Dendritic cell treated with granulocyte-macrophage colony-stimulating factor and Interleukin-4, amounts not matched to agents 40 ng/mL and 50 ng/mL, for 4 days (primary cell): ENCODE data around the gene HILPDA.
A peak's percentile ranks its signal among the peaks of the same experiment; 100 is the strongest.

ENCODE experiments used
- H3K27ac Mint-ChIP-seq: one replicate; pipeline ENCODE4 v1.8.0; 2022; ENCODE audit warnings: mild to moderate bottlenecking, mixed read lengths
- H3K27me3 Mint-ChIP-seq: one replicate; pipeline ENCODE4 v1.8.0; 2022; ENCODE audit warnings: mild to moderate bottlenecking, mixed read lengths
- H3K36me3 Mint-ChIP-seq: one replicate; pipeline ENCODE4 v1.8.0; 2022; ENCODE audit warnings: low read depth, mixed read lengths
- H3K4me1 Mint-ChIP-seq: one replicate; pipeline ENCODE4 v1.8.0; 2022; ENCODE audit warnings: low read depth, mixed read lengths
- H3K4me3 Mint-ChIP-seq: one replicate; pipeline ENCODE4 v1.8.0; 2022; ENCODE audit warnings: mild to moderate bottlenecking, moderate library complexity, mixed read lengths
- H3K9me3 Mint-ChIP-seq: one replicate; pipeline ENCODE4 v1.8.0; 2022; ENCODE audit warnings: mixed read lengths
- intact Hi-C: fragments of 100-400 bp; cut with micrococcal nuclease; formaldehyde crosslinking; loops from one replicate; pipeline ENCODE4 v1.15.0; 2022

HILPDA gene, protein sequence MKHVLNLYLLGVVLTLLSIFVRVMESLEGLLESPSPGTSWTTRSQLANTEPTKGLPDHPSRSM

DNA sequence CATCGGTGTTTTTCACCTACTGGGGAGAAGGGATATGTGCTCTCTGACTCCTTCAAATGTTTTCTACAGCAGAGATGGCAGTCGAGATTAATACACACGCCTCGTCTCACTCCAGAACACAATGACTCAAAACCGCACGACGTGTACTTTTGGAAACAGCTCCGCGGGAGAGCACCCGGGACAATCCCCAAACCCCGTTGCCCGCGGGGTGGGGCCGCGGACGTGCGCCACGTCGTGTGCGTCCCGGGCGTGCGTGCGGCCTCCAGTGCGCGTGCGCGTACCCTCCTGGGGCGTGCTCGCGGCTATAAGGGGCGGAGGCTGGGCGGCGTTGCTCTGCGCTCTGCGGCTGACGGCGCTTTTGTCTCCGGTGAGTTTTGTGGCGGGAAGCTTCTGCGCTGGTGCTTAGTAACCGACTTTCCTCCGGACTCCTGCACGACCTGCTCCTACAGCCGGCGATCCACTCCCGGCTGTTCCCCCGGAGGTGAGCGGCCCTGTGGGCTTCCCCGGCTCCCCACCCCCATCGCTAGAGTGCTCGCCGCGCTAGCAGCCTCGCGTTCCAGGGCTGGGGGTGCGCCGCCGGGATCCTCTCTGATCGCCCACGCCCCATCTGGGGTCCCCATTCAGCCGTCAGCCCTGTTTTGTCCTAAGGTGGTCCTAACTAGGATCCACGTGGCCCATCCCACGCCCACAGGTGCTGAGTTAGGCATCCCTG is at the start of gene HILPDA:
TSS of gene HILPDA (plus strand) at position 336 of the 712 bp plus-strand sequence. CDS start 1,391 bp downstream, outside the sequence.
- intact Hi-C loops: loop anchor here (2.0 to 10.0 kb wide), 2 partner anchors 19 to 111 kb away; partner anchors contain the start of gene RBM28
- Mint-ChIP-seq H3K4me3 (peak within 1 kb of the TSS; percentile 90), H3K36me3 (peaks cover 24% of the 10 kb centered on the region), H3K9me3 (no peaks in the 10 kb centered on the region), H3K27me3 (no peaks in the 10 kb centered on the region), H3K4me1 (peaks cover 48% of the 10 kb centered on the region), H3K27ac (peak within 1 kb of the TSS; percentile 93)

DNA sequence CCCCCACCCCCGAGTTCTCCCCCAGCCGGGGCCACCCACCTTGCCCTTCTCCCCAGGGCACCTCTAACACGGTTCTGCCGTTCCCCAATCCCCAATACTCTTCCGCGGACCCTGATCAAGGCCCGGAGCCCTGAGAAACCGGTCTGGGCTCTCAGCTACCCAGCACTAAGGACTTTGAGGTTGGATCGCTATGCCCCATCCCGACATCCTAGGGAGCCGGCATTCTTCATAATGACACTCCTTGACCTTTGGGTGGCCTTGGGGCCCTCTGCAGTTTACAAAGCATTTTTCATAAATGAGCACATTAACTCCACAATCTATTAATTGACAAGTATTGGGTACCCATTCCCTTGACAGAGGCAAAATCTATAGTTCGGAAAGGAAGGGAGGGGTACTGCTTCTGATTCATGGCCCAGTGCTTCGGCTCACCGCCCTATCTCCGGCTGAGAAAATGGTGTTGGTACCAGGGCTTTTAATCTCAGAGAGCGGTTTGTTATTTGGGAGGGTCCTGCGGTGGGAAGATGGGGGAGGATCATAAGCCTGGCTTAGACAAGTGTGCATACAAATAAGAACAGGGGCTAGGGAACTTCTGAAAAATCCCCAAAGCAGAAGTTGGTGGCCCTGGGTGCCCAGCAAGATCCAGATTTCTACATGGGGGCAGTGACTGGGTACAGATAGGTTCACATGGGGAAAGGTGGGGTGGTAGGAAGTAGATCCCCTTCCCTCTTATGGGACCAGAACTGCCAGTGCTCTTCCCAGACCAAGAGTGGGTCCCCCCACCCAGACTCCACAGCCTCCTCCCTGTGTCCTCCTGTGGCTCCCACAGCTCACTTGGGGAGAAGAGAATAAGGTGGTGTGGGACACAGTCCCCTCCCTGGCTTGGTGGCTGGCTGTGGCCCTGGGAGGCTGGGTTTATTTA is 49.1 kb upstream of the HILPDA start:
- Mint-ChIP-seq H3K9me3 (no peaks in the 10 kb centered on the region), H3K4me3 (peak overlapping the region; percentile 93), H3K27ac (peak overlapping the region; percentile 96), H3K27me3 (no peaks in the 10 kb centered on the region), H3K4me1 (peaks cover 59% of the 10 kb centered on the region), H3K36me3 (peaks cover 62% of the 10 kb centered on the region)
- intact Hi-C loops: no loop called here

DNA sequence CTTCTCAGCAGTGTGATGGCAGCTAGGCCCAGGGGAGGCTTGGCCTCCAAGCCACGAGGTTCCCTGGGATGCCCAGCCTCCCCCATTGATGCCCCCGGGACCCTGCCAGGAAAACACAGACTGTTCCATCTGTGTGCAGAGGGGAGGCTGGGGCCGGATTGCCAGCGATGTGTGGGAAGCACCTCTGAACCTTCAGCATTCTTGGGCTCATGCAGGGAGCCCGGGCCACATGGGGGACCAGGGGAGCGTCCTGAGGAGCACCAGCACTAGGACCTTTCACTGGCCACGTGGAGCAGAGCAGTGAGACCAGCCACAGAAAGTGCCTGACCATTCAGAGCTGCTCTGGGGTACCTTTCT is 48.5 kb upstream of the HILPDA start:
- Mint-ChIP-seq H3K4me1 (peaks cover 59% of the 10 kb centered on the region), H3K27ac (peak overlapping the region; percentile 96), H3K27me3 (no peaks in the 10 kb centered on the region), H3K36me3 (peaks cover 56% of the 10 kb centered on the region), H3K4me3 (peak overlapping the region; percentile 93), H3K9me3 (no peaks in the 10 kb centered on the region)
- intact Hi-C loops: no loop called here

DNA sequence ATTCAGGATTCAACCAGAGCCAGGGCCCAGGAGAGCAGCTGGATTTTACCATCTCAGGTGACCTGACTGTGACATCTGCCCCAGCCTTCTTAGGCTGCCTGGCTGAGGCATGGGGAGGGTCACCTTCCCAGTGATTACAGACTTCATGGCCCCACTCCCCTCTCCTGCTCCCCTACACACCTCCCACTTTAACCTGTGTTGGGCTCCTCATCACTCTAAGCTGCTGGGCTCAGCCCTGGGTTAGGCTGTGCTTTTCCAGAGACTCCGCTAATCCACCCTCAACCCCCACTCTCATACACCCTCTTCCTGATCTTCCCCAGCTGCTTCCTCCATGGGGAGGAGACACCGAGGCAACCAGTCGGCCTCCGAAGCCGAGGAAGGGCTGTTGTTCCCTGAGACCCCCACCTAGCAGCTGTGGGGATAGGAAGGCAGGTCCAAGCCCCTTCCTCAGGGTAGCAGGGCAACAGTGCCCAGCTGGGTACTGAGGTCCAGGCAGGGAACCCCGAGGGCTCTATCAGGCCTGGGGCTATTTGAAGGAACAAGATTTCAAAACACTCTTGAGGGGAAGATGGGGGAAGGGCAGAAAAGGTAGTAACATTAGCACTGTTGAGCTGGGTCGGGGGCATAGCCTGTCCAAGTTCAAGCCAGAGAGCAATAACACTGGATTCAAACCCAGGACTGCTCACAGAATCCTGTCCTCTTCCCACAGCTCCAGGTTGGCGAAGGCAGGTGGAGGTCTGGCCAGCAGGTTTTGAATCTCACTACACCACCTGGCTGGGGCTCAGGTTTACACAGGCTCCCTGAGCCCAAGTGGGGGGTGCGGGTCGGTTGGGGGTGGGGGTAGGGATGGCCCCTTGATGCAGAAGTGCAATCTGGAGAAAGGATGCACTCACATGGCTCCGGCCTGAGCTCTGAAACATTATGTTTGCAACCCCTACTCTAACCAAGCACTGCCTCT is 47.6 kb upstream of the HILPDA start:
- no peaks in the 10 kb centered on the region for H3K9me3 Mint-ChIP-seq
- peaks cover 55% of the 10 kb centered on the region for H3K4me1 Mint-ChIP-seq
- H3K36me3 Mint-ChIP-seq: peaks cover 48% of the 10 kb centered on the region
- peak overlapping the region; percentile 96 for H3K27ac Mint-ChIP-seq
- H3K4me3 Mint-ChIP-seq: peak overlapping the region; percentile 93
- intact Hi-C loops: no loop called here
- H3K27me3 Mint-ChIP-seq: peaks cover under 1% of the 10 kb centered on the region

DNA sequence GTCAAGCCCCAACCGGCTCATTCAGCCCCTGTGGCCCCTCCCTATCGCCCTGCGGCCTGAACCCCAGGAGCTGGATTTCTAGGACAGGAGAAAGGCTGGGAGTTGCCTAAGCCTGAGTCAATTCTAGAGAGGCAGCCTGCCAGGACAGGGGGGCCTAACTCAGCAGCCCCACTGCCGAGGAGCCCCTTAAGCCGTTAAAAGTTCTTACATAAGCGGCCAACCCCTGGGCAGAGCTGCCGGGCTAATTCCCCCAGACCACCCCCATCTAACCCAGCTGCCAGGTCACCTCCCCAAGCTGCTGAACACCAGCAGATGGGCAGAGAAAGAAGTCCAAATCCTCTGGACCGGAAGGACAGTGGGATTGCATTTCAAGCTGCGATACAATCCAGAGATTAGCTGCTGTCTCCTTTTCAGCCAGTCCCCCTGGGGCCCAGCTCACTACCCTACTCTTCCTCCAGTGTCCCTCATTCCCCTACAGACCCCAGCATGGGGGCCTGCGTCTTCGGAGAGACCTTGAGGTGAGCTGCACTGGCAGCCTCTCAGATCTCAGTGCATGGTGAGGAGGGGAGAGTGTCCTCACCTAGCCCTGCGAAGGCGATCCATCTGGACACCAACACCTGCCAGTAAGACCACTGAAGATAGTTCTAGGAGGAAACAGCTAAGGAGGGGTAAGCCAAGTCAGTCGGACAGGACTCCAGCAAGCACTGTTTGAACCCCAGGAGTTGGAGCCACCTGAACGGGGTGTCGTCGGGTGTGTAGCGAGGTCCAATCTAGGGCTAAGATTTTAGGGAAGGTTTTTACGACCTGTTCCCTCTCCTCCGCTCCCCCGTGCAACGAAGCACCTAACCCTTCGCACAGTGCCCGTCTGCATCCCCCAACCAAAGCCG is 46.7 kb upstream of the HILPDA start:
- Mint-ChIP-seq H3K4me3 (peak overlapping the region; percentile 93), H3K27me3 (peaks cover 4% of the 10 kb centered on the region), H3K4me1 (peaks cover 46% of the 10 kb centered on the region), H3K27ac (peak overlapping the region; percentile 96), H3K36me3 (peaks cover 39% of the 10 kb centered on the region), H3K9me3 (no peaks in the 10 kb centered on the region)
- intact Hi-C loops: no loop called here

DNA sequence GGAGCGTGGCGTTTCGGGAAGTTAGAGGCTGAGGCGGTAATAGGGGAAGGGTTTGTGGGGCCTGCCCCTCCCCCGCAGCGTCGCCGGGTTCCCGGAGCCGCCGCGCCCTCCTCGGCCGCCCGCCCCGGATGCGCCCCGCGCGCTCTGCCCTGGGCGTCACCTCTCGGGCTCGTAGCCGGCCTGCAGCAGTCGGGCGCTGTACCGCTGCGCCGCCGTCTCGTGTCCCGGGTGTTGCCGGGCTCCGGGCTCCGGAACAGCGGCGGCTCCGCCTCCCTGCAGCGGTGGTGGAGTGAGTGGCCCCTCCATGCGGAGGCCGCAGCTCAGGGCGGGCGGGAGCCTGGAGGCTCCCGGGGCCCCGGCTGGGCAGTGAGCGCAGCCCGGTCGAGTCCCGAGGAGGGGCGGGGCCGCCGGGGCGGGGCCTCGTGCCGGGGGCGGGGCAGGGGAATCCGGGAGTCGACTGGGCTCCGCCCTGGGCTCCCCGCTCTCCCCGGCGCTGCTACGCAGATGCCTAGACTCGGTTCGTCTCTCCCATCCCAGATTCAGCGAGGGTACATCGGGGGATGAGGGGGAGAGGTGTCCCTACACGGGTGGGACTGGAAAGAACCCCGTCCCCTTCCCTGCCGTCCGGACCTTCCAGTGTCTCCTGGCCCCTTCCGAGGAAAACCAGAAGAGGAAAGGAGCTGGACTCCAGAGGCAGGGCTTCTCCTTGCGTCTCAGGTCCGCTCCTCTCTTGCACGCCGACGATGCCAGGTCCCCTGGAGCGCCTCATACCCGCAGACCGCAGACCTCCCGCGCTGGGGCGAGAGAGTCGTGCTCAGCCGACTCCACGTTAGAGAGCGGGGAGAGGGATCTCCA is 45.9 kb upstream of the HILPDA start, which contains the start of gene IMPDH1:
TSS of gene IMPDH1 (minus strand) at position 387 of the 855 bp plus-strand sequence. CDS start at position 306, 81 bp downstream.
- H3K9me3 Mint-ChIP-seq: no peaks in the 10 kb centered on the region
- H3K27me3 Mint-ChIP-seq: peaks cover 4% of the 10 kb centered on the region
- H3K36me3 Mint-ChIP-seq: peaks cover 31% of the 10 kb centered on the region
- peak within 1 kb of the TSS; percentile 96 for H3K27ac Mint-ChIP-seq
- peaks cover 37% of the 10 kb centered on the region for H3K4me1 Mint-ChIP-seq
- intact Hi-C loops: no loop called here
- H3K4me3 Mint-ChIP-seq: peak within 1 kb of the TSS; percentile 93

DNA sequence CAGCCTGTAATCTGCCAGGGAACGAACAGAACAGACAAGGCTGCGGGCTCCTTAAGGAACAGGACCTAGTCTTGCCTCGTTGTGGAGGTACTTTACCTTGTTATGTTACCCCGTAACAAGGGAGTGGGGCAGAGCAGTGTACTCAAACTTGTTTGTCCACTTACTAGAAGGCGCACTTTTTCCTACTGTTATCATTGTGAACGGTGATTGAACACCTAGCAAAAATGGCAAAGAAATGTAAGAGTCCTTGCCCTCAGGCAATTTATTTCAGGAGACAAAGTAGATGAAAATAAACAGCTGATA is 45.3 kb upstream of the HILPDA start:
- H3K9me3 Mint-ChIP-seq: no peaks in the 10 kb centered on the region

DNA sequence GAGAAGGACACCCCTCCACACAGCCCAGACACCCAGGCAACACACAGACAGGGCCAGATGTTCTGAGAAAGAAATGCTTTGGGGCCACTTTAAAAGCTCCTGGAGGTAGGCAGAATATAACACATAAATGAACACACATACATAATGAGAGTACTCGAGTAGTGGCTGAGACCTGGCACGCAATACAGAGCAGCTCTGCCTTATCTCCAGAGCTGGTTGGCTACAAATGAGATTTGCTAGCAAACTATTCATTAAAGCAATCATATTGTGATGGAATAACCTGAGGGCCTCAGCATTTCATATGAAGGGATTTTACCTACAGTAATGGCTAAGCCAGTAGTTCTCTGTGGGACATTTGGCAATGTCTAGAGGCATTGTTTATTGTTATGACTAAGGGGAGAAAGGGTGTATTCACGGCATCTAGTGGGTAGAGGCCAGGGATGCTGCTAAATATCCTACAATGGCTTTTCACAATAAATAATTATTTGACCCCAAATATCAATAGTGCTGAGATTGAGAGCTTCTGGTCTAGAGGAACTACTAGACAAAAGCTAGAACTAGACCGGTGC is 40.4 kb upstream of the HILPDA start:
- H3K4me1 Mint-ChIP-seq: peaks cover 8% of the 10 kb centered on the region
- intact Hi-C loops: no loop called here
- no peaks in the 10 kb centered on the region for H3K9me3 Mint-ChIP-seq
- H3K36me3 Mint-ChIP-seq: peaks cover 2% of the 10 kb centered on the region
- H3K27ac Mint-ChIP-seq: no peak overlapping the region
- peaks cover 4% of the 10 kb centered on the region for H3K27me3 Mint-ChIP-seq
- no peak overlapping the region for H3K4me3 Mint-ChIP-seq

More for the DNA sequence above, 45.3 kb upstream of the HILPDA start:
- H3K36me3 Mint-ChIP-seq: peaks cover 25% of the 10 kb centered on the region
- peak overlapping the region; percentile 96 for H3K27ac Mint-ChIP-seq
- H3K4me1 Mint-ChIP-seq: peaks cover 31% of the 10 kb centered on the region
- peaks cover 4% of the 10 kb centered on the region for H3K27me3 Mint-ChIP-seq
- H3K4me3 Mint-ChIP-seq: peak overlapping the region; percentile 93
- intact Hi-C loops: no loop called here

DNA sequence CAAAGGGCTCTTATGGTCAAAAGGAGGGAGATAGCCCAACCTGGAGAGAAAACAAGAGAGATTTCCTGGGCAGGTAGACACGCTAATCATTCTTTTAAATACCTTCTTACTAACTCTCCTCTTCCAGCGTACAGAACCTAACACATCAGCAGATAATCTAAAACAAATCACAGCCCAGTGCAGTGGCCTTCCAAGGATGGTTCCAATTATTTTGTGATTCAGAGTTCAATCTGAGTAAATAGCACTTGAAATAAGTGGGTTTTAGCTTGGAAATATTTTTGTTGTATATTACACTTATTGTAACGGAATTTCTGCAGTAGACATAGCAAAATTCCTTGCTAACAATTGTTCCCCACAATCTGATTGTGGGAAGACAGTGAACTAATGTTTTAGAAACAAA is 38.6 kb upstream of the HILPDA start:
- Mint-ChIP-seq H3K27me3 (peaks cover 4% of the 10 kb centered on the region), H3K27ac (no peak overlapping the region), H3K4me1 (no peaks in the 10 kb centered on the region), H3K9me3 (no peaks in the 10 kb centered on the region), H3K36me3 (no peaks in the 10 kb centered on the region), H3K4me3 (no peak overlapping the region)
- intact Hi-C loops: no loop called here

DNA sequence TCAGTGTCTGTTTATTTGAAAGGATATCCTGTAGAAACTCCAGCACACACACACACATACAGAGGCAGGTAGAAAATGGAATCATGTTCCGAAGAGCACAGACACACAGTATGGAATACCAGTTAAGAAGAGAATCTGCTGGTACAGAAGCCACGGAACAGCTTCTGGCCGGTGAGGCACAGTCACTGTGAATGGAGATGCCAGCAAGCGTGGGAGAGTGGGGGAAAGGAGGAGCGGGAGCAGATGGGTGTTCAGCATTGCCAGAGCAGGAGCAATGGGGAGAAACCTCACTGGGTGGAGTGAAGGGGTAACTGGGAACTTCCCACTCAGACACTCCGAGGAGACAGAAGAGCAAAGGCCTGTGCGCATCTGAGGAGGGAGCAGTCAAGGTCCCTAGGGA is 36.4 kb upstream of the HILPDA start:
- intact Hi-C loops: no loop called here
- Mint-ChIP-seq H3K4me1 (peaks cover 6% of the 10 kb centered on the region), H3K9me3 (no peaks in the 10 kb centered on the region), H3K4me3 (no peak overlapping the region), H3K27ac (no peak overlapping the region), H3K27me3 (no peaks in the 10 kb centered on the region), H3K36me3 (no peaks in the 10 kb centered on the region)

DNA sequence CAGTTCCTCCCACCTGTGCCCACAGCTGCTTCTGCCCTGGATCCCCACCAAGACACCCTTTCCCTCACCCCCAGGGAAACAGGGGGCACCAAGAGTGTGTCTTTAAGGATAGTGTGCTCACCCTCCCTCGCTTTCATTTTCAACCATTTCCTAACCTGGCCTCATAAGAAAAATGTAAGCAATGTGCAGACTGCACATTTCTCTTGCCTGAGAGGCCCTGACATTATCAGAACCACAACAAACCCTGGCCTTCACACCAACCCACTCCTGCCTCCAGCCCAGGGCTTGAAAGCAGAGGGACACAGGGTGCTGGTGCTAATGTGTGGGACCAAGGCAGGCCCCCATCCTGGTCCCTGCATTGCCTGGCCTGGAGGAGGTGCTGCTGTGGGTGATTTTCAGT is 34.9 kb upstream of the HILPDA start:
- Mint-ChIP-seq H3K9me3 (no peaks in the 10 kb centered on the region), H3K4me3 (no peak overlapping the region), H3K4me1 (peaks cover 6% of the 10 kb centered on the region), H3K27ac (no peak overlapping the region), H3K27me3 (no peaks in the 10 kb centered on the region), H3K36me3 (no peaks in the 10 kb centered on the region)
- intact Hi-C loops: no loop called here

DNA sequence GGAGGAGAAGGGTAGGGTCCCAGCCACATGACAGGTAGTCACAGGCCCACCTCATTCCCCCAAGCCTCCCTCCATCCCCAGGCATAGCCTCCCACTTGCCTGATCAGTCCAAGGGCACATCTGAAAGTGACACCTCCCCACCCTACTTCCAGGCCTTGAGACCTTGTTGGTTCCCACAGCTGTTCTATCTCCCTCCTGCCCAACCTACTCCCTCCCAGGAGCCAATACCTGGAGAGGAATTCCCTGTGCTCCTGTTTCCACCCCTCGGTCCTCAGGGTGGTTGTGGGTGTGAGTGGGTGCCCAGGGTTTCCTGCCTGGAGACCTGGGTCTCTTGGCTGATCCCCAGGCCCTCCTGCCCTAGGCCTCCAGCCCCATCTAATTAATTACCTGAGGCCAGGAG is 34.3 kb upstream of the HILPDA start:
- H3K36me3 Mint-ChIP-seq: no peaks in the 10 kb centered on the region
- no peaks in the 10 kb centered on the region for H3K27me3 Mint-ChIP-seq
- intact Hi-C loops: no loop called here
- H3K4me3 Mint-ChIP-seq: no peak overlapping the region
- H3K27ac Mint-ChIP-seq: peak overlapping the region; percentile 11
- H3K9me3 Mint-ChIP-seq: no peaks in the 10 kb centered on the region
- H3K4me1 Mint-ChIP-seq: peaks cover 6% of the 10 kb centered on the region
